Gastroesophageal sphincter (tissue), 4 donors: ENCODE measurements around the gene FCMR. TPM values are rescaled to one million over a fixed set of nuclear protein-coding genes. Genes with fewer than 3 reads are reported as not detected.
A peak's percentile ranks its signal among the peaks of the same experiment; 100 is the strongest.

Experiments used
- ATAC-seq: fragments of 150-250 bp; one replicate; pipeline ENCODE4 v1.9.1; 2016; ENCODE audit warnings: mild to moderate bottlenecking, moderate library complexity
- H3K27ac ChIP-seq, 4 donors: fragments of 200-600 bp; sonication (generic) in 3 of 4; 1 replicate in 3 of 4; 2 replicates in 1 of 4; pipeline ENCODE4 v1.5.1; 2016 to 2019
- H3K27me3 ChIP-seq: fragments of 200-600 bp; sonication (generic); one replicate; pipeline ENCODE4 v1.5.1; 2019
- H3K36me3 ChIP-seq, 2 donors: fragments of 200-600 bp; sonication (generic); one replicate each; pipeline ENCODE4 v1.5.1; 2019; ENCODE audit warnings: control low read depth in 1 of 2
- H3K4me1 ChIP-seq, 3 donors: fragments of 200-600 bp; sonication (generic); 1 replicate in 2 of 3; 2 replicates in 1 of 3; pipeline ENCODE4 v1.5.1; 2016 to 2019; ENCODE audit warnings: control low read depth in 2 of 3
- H3K4me3 ChIP-seq, 2 donors: fragments of 200-600 bp; sonication (generic); one replicate each; pipeline ENCODE4 v1.5.1; 2019; ENCODE audit warnings: mild to moderate bottlenecking in 1 of 2, moderate library complexity in 1 of 2
- H3K9me3 ChIP-seq, 3 donors: fragments of 200-600 bp; sonication (generic); one replicate each; pipeline ENCODE4 v1.5.1; 2017 to 2019; ENCODE audit warnings: control low read depth in 2 of 3
- CTCF ChIP-seq, 4 experiments: fragments of 200-600 bp in 2 of 4; fragments of 450-650 bp in 2 of 4; sonication (generic) in 1 of 4; IDR thresholded peaks; one replicate each; pipeline ENCODE4 v1.5.1; 2017 to 2019; ENCODE audit warnings: antibody characterized with exemption in 4 of 4, mild to moderate bottlenecking in 2 of 4, moderate library complexity in 2 of 4
- EP300 ChIP-seq: sonication (generic); formaldehyde crosslinking; IDR thresholded peaks from one replicate; pipeline ENCODE4 v1.6.1; 2017; ENCODE audit warnings: antibody characterized with exemption, mild to moderate bottlenecking
- POLR2A ChIP-seq, 2 donors: fragments of 450-650 bp; IDR thresholded peaks; one replicate each; pipeline ENCODE4 v1.6.1; 2017; ENCODE audit warnings: antibody characterized with exemption in 2 of 2, mild to moderate bottlenecking in 2 of 2, moderate library complexity in 1 of 2
- POLR2AphosphoS5 ChIP-seq: sonication (generic); formaldehyde crosslinking; IDR thresholded peaks from one replicate; pipeline ENCODE4 v1.6.1; 2017; ENCODE audit warnings: antibody characterized with exemption
- WGBS, 2 donors: methylation state at CpG; one replicate each; pipeline ENCODE4 v1.1.5; 2018; ENCODE audit warnings: low coverage in 1 of 2; 5-methylcytosine and 5-hydroxymethylcytosine counted together
- total RNA-seq, 4 donors: library from RNA; depleted of rRNA; stranded (reverse); fragments of >200 nt; gene quantifications; one replicate each; pipeline ENCODE4 v1.1.0, GENCODE V29; 2016

The FCMR gene
- total RNA-seq, 4 donors from 2014 or later: 1.0 to 4.1 (median 1.6) TPM; not detected in 1

GRCh38 chr1:206916000-206916709 is 5.6 kb downstream of the FCMR start:
- Histone ChIP-seq H3K27ac (no peak overlapping the region), H3K4me1 (peaks cover 0 to 13% (median 0%) of the 10 kb centered on the region in 3 donors), H3K4me3 (no peak overlapping the region), H3K36me3 (no peaks in the 10 kb centered on the region), H3K27me3 (peaks cover 37% of the 10 kb centered on the region), H3K9me3 (no peaks in the 10 kb centered on the region)
- WGBS, 2 donors: 40 to 78% methylated on average over 2 to 7 of the region's 8 CpGs
- ATAC-seq: no peak
- TF ChIP-seq POLR2AphosphoS5: no peak

GRCh38 chr1:206915030-206915735 is 6.6 kb downstream of the FCMR start:
- Histone ChIP-seq H3K36me3 (no peaks in the 10 kb centered on the region), H3K9me3 (no peaks in the 10 kb centered on the region), H3K4me1 (peaks cover 0 to 16% (median 0%) of the 10 kb centered on the region in 3 donors), H3K27me3 (peaks cover 42% of the 10 kb centered on the region), H3K27ac (no peak overlapping the region), H3K4me3 (no peak overlapping the region)
- no peak for ATAC-seq
- no peak for TF ChIP-seq POLR2AphosphoS5
- no peak for TF ChIP-seq CTCF (IDR thresholded peaks at IDR 0.05)
- no peak for TF ChIP-seq EP300
- no peak for TF ChIP-seq POLR2A (IDR thresholded peaks at IDR 0.05)
- 78 to 80% methylated on average over 5 to 12 of the region's 15 CpGs for WGBS, 2 donors

GRCh38 chr1:206913766-206914537 is 7.8 kb downstream of the FCMR start:
- no peak for ATAC-seq
- Histone ChIP-seq H3K4me1 (peaks cover 0 to 28% (median 10%) of the 10 kb centered on the region in 3 donors), H3K27ac (no peak overlapping the region), H3K4me3 (no peak overlapping the region), H3K27me3 (peaks cover 54% of the 10 kb centered on the region), H3K36me3 (no peaks in the 10 kb centered on the region), H3K9me3 (no peaks in the 10 kb centered on the region)
- no peak for TF ChIP-seq POLR2AphosphoS5
- TF ChIP-seq POLR2A (IDR thresholded peaks at IDR 0.05): no peak
- TF ChIP-seq EP300: no peak
- WGBS, 2 donors: 74 to 80% methylated on average over 3 to 8 of the region's 12 CpGs

GRCh38 chr1:206912445-206913095 is 9.2 kb downstream of the FCMR start:
- Histone ChIP-seq H3K9me3 (no peaks in the 10 kb centered on the region), H3K27me3 (peaks cover 66% of the 10 kb centered on the region), H3K36me3 (no peaks in the 10 kb centered on the region), H3K27ac (no peak overlapping the region), H3K4me3 (no peak overlapping the region), H3K4me1 (peaks cover 0 to 32% (median 10%) of the 10 kb centered on the region in 3 donors)
- peak; percentile 62 for ATAC-seq
- TF ChIP-seq EP300: no peak
- TF ChIP-seq CTCF (IDR thresholded peaks at IDR 0.05): peak; percentile 86 to 93 (median 88)
- peak; percentile 30 for TF ChIP-seq POLR2AphosphoS5
- no peak for TF ChIP-seq POLR2A (IDR thresholded peaks at IDR 0.05)
- 13 to 18% methylated on average over 4 to 7 of the region's 7 CpGs for WGBS, 2 donors

- TF ChIP-seq POLR2AphosphoS5 (no peak), EP300 (no peak), POLR2A (IDR thresholded peaks at IDR 0.05) (no peak), CTCF (IDR thresholded peaks at IDR 0.05) (peak; percentile 61 to 86 (median 80))
- Histone ChIP-seq H3K9me3 (no peaks in the 10 kb centered on the region), H3K4me1 (peaks cover 0 to 32% (median 10%) of the 10 kb centered on the region in 3 donors), H3K36me3 (no peaks in the 10 kb centered on the region), H3K4me3 (no peak overlapping the region), H3K27me3 (peaks cover 63% of the 10 kb centered on the region), H3K27ac (no peak overlapping the region)
- 0% methylated on average over 1 of the region's 1 CpG for WGBS, 2 donors
- no peak for ATAC-seq
Observed at GRCh38 chr1:206911064-206911663, 10.6 kb downstream of the FCMR start.
